ENCODE data around the gene FAM216A.

FAM216A gene

GRCh38 chr12:110501752-110502738 is 33.4 kb downstream of the FAM216A start, which contains the start of the genes RAD9B and VPS29:
TSS of gene RAD9B (plus strand) at chr12:110502331. CDS start at chr12:110502338, 7 bp downstream.
TSS of gene VPS29 (minus strand) at chr12:110502111. CDS start at chr12:110502051, 60 bp downstream.
- peak within 1 kb of the TSS; percentile 97 for H3K4me3 ChIP-seq (ENCODE audit: low read depth, low read length)
- no peak for TF ChIP-seq CTCF (IDR thresholded peaks at IDR 0.05; ENCODE audit: borderline replicate concordance, insufficient read depth, low read depth, low read length)

- no peak overlapping the region for H3K4me3 ChIP-seq (ENCODE audit: low read depth, low read length)
- TF ChIP-seq CTCF (IDR thresholded peaks at IDR 0.05; ENCODE audit: borderline replicate concordance, insufficient read depth, low read depth, low read length): no peak
These were observed 34.8 kb downstream of the FAM216A start for GRCh38 chr12:110503432-110503831.

GRCh38 chr12:110505332-110505731 is 36.7 kb downstream of the FAM216A start:
- TF ChIP-seq CTCF (IDR thresholded peaks at IDR 0.05; ENCODE audit: borderline replicate concordance, insufficient read depth, low read depth, low read length): no peak
- H3K4me3 ChIP-seq (ENCODE audit: low read depth, low read length): no peak overlapping the region

GRCh38 chr12:110508071-110508586 is 39.5 kb downstream of the FAM216A start:
- no peak for TF ChIP-seq CTCF (IDR thresholded peaks at IDR 0.05; ENCODE audit: borderline replicate concordance, insufficient read depth, low read depth, low read length)
- H3K4me3 ChIP-seq (ENCODE audit: low read depth, low read length): no peak overlapping the region

- H3K4me3 ChIP-seq (ENCODE audit: low read depth, low read length): no peak overlapping the region
These were observed 45.2 kb downstream of the FAM216A start for GRCh38 chr12:110513842-110514241.

GRCh38 chr12:110514363-110514762 is 45.7 kb downstream of the FAM216A start:
- TF ChIP-seq CTCF (IDR thresholded peaks at IDR 0.05; ENCODE audit: borderline replicate concordance, insufficient read depth, low read depth, low read length): no peak
- no peak overlapping the region for H3K4me3 ChIP-seq (ENCODE audit: low read depth, low read length)

More at GRCh38 chr12:110513842-110514241, 45.2 kb downstream of the FAM216A start:
- TF ChIP-seq CTCF (IDR thresholded peaks at IDR 0.05; ENCODE audit: borderline replicate concordance, insufficient read depth, low read depth, low read length): no peak

Measured in GM12875 (cell line).